Measurements from ENCODE around the gene SYPL1. TPM values are rescaled to one million over a fixed set of nuclear protein-coding genes. Genes with fewer than 3 reads are reported as not detected.

Gene SYPL1
- total RNA-seq, 1 experiment from 2014 or later = 39.2 TPM

DNA sequence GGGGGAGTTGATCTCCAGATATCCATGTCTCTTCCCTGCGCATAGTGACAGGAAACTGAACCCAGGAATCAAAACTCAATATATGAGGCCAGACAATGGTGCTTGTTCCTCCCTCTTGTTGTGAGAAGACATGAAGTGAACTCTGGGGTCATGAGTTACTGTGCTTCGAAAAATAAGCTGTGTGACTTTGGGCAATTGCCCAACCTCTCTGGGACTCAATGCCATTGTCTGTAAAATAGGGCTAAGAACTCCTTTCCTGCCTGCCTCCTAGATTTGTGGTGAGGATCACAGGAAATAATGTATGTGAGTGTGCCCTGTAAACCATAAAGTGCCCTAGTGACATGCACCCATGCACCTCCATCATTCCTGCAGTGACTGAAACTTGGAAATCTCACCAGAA, 48.4 kb downstream of the SYPL1 start:
- H3K56ac ChIP-seq (ENCODE audit: insufficient read length, low read depth, low read length) = no peak overlapping the region
- no CpG with 5 or more reads among the region's 2 CpGs for WGBS (ENCODE audit: extremely low coverage, insufficient read length, low lambda C conversion rate)
- no peaks in the 10 kb centered on the region for H3K79me2 ChIP-seq (ENCODE audit: insufficient read depth, low read length)
- H3K9me3 ChIP-seq (ENCODE audit: control insufficient read depth, low read depth, low read length) = no peaks in the 10 kb centered on the region
- H3K4me2 ChIP-seq (ENCODE audit: insufficient read depth, insufficient read length, low read length) = no peak overlapping the region
- H3K23ac ChIP-seq (ENCODE audit: insufficient read length, low read depth, low read length) = no peak overlapping the region
- H3K4me1 ChIP-seq (ENCODE audit: insufficient read depth, low read length) = no peaks in the 10 kb centered on the region
- no peak overlapping the region for H3K9ac ChIP-seq (ENCODE audit: extremely low read depth, insufficient read length, low read length)
- H2AFZ ChIP-seq (ENCODE audit: low read length) = no peak overlapping the region
- no peak overlapping the region for H3T11ph ChIP-seq (ENCODE audit: low read length)
- H2BK12ac ChIP-seq (ENCODE audit: insufficient read length, low read depth, low read length) = no peak overlapping the region
- peaks cover 0 to 7% (median 0%) of the 10 kb centered on the region in 3 experiments; a peak in 4 of 7 replicates for H3K36me3 Mint-ChIP-seq (ENCODE audit: insufficient read depth in 1 of 3, low read depth in 3 of 3)
- no peaks in the 10 kb centered on the region for H3K27me3 ChIP-seq (ENCODE audit: insufficient read depth, low read length)
- no peak overlapping the region for H3K18ac ChIP-seq (ENCODE audit: insufficient read length, low read depth, low read length)
- no peak overlapping the region for H3K27ac ChIP-seq (ENCODE audit: insufficient read length, low read depth, low read length)
- no peak overlapping the region for H3K14ac ChIP-seq (ENCODE audit: insufficient read depth, low read length)
- H4K8ac ChIP-seq (replicated peaks; ENCODE audit: insufficient read length, low read depth, low read length) = no peak overlapping the region
- no peak overlapping the region for H3K27ac Mint-ChIP-seq
- no peak overlapping the region for H3K4me3 Mint-ChIP-seq
- H3K4me1 Mint-ChIP-seq = peaks cover 15 to 22% of the 10 kb centered on the region in 2 experiments
- no peak overlapping the region for H3K4ac ChIP-seq (ENCODE audit: low read depth, low read length)
- H2AK5ac ChIP-seq (ENCODE audit: insufficient read length, low read length) = no peak overlapping the region
- no peaks in the 10 kb centered on the region for H3K79me1 ChIP-seq (ENCODE audit: insufficient read depth, low read depth, low read length, poor library complexity, severe bottlenecking)
- no peak overlapping the region for H2BK5ac ChIP-seq (ENCODE audit: insufficient read length, low read length)
- H4K91ac ChIP-seq (ENCODE audit: insufficient read length, low read depth, low read length) = no peak overlapping the region
- H2BK20ac ChIP-seq (ENCODE audit: low read depth, low read length, poor library complexity, severe bottlenecking) = no peak overlapping the region
- TF ChIP-seq, protein P1, sequence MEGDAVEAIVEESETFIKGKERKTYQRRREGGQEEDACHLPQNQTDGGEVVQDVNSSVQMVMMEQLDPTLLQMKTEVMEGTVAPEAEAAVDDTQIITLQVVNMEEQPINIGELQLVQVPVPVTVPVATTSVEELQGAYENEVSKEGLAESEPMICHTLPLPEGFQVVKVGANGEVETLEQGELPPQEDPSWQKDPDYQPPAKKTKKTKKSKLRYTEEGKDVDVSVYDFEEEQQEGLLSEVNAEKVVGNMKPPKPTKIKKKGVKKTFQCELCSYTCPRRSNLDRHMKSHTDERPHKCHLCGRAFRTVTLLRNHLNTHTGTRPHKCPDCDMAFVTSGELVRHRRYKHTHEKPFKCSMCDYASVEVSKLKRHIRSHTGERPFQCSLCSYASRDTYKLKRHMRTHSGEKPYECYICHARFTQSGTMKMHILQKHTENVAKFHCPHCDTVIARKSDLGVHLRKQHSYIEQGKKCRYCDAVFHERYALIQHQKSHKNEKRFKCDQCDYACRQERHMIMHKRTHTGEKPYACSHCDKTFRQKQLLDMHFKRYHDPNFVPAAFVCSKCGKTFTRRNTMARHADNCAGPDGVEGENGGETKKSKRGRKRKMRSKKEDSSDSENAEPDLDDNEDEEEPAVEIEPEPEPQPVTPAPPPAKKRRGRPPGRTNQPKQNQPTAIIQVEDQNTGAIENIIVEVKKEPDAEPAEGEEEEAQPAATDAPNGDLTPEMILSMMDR (conservative IDR thresholded peaks at IDR 0.05) = no peak
- no peaks in the 10 kb centered on the region for H4K20me1 ChIP-seq (ENCODE audit: control insufficient read depth, insufficient read depth, insufficient read length)
- peaks cover 6 to 7% of the 10 kb centered on the region in 2 experiments; a peak in 4 of 5 replicates for H3K9me3 Mint-ChIP-seq
- H3K23me2 ChIP-seq (ENCODE audit: insufficient read length, low read depth, low read length, poor library complexity, severe bottlenecking) = no peaks in the 10 kb centered on the region
- no peak for DNase-seq
- no peak overlapping the region for H2BK120ac ChIP-seq (ENCODE audit: low read depth, low read length, poor library complexity, severe bottlenecking)
- H3K27me3 Mint-ChIP-seq (ENCODE audit: low read depth) = no peaks in the 10 kb centered on the region
- no peak overlapping the region for H2BK15ac ChIP-seq (ENCODE audit: low read depth, low read length)
- H4K5ac ChIP-seq (ENCODE audit: insufficient read length, low read depth, low read length) = no peak overlapping the region

Measured in H9 (cell line).